Transverse colon (tissue), 3 donors: ENCODE measurements around the gene ERP29.

ENCODE experiments used
- CTCF ChIP-seq, 5 experiments: fragments of 200-600 bp in 3 of 5; fragments of 450-650 bp in 2 of 5; sonication (generic) in 3 of 5; IDR thresholded peaks; 1 replicate in 2 of 5; 2 replicates in 3 of 5; pipeline ENCODE4 v1.5.1; 2016 to 2017; ENCODE audit warnings: antibody characterized with exemption in 5 of 5, inconsistent platforms in 3 of 5, mild to moderate bottlenecking in 2 of 5, moderate library complexity in 1 of 5
- EP300 ChIP-seq: sonication (generic); formaldehyde crosslinking; IDR thresholded peaks from one replicate; pipeline ENCODE4 v1.6.1; 2017; ENCODE audit warnings: antibody characterized with exemption, low read depth
- POLR2A ChIP-seq: fragments of 450-650 bp; IDR thresholded peaks from one replicate; pipeline ENCODE4 v1.6.1; 2016; ENCODE audit warnings: antibody characterized with exemption, mild to moderate bottlenecking, moderate library complexity

DNA sequence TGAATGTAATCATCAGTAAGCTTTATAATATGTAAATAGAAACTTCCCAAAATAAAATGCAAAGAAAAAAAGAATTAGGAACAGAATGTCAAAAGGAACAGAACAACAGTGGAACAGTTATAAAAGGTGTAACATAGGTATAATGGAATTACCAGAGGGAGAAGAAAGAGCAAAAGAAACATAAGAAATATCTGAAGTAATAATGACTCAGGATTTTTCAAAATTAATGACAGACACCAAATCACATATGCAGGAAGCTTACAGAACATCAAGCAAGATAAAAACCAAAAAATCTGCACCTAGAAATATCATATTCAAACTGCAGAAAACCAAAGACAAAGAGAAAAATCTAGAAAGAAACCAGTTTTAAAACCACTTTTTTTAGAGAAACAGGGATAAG, 36.4 kb upstream of the ERP29 start:
- TF ChIP-seq CTCF (IDR thresholded peaks at IDR 0.05) (no peak), POLR2A (no peak), EP300 (no peak)
